ENCODE data around the gene INO80.

DNA sequence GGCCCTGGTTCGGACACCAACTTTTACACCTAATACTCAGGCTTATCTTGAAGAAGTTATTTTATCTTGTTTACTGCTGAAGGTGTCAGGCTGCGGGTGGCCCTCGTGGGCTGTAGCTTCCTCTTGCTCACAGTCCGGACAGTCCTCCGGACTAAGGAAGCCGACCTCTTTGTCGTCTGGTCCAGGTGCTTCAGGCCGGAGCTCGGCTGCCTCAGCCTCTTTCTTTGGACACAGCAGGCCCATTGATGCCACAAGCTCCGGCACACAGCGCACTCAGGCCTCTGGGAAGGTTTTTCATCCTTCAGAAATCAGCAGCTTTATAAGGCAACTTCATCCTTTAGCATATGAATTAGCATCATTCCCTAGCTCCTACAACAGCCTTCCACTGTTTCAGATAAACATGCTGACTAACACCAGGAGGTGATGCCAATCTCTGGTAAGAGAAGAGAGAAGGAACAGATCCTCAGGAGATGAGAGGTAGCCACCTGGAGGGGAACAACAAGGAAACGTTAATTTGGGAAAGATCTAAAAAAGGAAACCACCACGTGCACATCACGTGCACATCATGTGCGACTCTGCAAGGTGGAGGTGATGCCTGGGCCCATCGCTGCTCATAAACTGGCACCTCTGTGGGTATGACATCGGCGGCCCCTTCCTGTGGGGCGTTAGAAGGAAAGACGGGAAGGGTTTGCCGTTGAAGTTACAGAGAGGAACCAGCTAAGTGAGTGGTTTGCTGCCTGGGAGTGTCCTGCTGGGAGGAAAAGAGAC is 167.2 kb downstream of the INO80 start:
- TF ChIP-seq, protein P1, sequence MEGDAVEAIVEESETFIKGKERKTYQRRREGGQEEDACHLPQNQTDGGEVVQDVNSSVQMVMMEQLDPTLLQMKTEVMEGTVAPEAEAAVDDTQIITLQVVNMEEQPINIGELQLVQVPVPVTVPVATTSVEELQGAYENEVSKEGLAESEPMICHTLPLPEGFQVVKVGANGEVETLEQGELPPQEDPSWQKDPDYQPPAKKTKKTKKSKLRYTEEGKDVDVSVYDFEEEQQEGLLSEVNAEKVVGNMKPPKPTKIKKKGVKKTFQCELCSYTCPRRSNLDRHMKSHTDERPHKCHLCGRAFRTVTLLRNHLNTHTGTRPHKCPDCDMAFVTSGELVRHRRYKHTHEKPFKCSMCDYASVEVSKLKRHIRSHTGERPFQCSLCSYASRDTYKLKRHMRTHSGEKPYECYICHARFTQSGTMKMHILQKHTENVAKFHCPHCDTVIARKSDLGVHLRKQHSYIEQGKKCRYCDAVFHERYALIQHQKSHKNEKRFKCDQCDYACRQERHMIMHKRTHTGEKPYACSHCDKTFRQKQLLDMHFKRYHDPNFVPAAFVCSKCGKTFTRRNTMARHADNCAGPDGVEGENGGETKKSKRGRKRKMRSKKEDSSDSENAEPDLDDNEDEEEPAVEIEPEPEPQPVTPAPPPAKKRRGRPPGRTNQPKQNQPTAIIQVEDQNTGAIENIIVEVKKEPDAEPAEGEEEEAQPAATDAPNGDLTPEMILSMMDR (IDR thresholded peaks at IDR 0.05; ENCODE audit: extremely low read depth in 1 of 2, insufficient read depth in 1 of 2, low read depth in 1 of 2, low read length in 2 of 2), result no peak
- TF ChIP-seq MYC (IDR thresholded peaks at IDR 0.05; ENCODE audit: low read depth, low read length), result no peak
- no peak for TF ChIP-seq POLR2AphosphoS5 (IDR thresholded peaks at IDR 0.05; ENCODE audit: insufficient read depth, low read depth, low read length)
- TF ChIP-seq EZH2 (IDR thresholded peaks at IDR 0.05; ENCODE audit: borderline replicate concordance, low read depth, low read length, severe bottlenecking), result no peak
- TF ChIP-seq POLR2A (IDR thresholded peaks at IDR 0.05; ENCODE audit: low read depth, low read length), result no peak
- TF ChIP-seq GATA2 (IDR thresholded peaks at IDR 0.05; ENCODE audit: insufficient read depth, insufficient read length, low read depth, low read length), result no peak
- TF ChIP-seq, protein P2, sequence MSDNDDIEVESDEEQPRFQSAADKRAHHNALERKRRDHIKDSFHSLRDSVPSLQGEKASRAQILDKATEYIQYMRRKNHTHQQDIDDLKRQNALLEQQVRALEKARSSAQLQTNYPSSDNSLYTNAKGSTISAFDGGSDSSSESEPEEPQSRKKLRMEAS (IDR thresholded peaks at IDR 0.05; ENCODE audit: insufficient read depth, insufficient read length), result no peak

Measured in endothelial cell of umbilical vein (primary cell).